Measurements from ENCODE around the gene MARCHF3.

Gene MARCHF3

GRCh38 chr5:126984632-126985031, 45.7 kb downstream of the MARCHF3 start:
- no peak for DNase-seq

GRCh38 chr5:126983874-126984266, 46.5 kb downstream of the MARCHF3 start:
- no peak for DNase-seq

- DNase-seq: no peak
These were observed 47.2 kb downstream of the MARCHF3 start for GRCh38 chr5:126982926-126983873.

- DNase-seq: no peak
These were observed 48.2 kb downstream of the MARCHF3 start for GRCh38 chr5:126982202-126982601.

DNA sequence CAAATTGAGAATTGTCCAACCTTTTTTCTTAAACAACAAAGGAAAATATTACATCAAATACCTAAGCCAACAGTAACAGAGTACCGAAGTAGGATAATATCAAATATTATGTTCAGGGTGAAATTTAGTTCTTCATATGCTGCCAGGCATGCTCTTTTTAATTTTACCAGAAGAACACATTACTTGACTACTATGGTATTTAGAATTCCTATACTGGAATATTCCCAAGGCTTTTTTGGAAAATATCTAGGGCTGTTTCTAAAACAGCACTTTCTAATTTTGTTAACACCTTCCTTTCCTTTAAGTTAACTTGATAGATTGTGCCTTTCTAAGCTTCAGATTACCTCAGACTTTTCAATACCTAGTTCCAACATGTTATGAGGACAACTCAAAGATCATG, 48.7 kb downstream of the MARCHF3 start:
- no peak for DNase-seq

GRCh38 chr5:126981222-126981621, 49.1 kb downstream of the MARCHF3 start:
- DNase-seq: no peak

DNA sequence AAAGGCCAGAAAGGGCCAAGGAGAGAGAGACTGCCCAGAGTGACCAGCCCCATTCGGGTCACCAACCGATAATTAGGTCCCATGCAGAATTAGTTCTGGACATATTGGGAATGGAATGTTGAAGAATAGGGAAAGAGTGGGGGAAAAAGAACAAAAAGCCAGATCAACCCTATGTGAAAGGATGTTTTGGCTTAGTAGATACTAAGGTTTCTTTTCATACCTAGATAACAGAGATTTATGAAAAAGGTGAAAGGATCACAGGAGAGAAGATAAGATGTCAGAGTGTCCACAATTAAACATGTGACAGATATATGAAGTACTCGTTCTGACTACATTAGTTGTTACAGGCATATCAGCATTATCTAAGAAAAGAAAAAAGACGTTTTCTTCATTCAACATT, 52.1 kb downstream of the MARCHF3 start:
- DNase-seq: no peak

DNA sequence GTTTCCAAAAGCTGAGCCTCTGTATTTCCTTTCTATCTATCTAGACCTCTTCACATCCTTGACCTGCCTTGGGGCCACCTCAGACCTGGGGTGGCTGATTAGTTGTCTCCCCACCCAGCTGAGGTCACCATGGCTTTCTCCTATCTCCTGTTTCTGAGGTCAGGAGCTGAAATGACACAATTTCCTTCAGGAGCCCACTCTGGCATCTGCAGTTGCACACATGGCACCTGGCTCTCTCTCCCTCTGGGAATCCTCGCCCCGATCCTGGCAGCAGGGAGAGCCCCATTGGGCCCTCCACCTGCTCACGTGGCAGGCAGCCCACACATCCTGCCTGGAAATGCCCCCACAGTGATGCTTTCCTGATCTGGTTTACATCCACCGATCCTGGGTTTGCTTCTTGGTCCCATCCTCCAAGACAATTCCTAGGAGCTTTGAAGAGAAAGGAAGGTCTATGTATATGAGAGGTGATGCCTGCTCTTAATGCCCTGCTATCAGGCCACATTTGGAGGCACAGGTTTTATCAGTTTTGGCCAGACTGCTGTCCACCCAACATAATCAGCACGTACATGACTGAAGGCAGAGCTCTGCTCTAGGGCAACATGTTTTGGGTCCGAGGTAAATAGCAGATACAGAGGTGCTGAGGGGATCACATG, 53.7 kb downstream of the MARCHF3 start:
- no peak for DNase-seq

- DNase-seq: no peak
These were observed 54.6 kb downstream of the MARCHF3 start for GRCh38 chr5:126975796-126976195.

- no peak for DNase-seq
These were observed 57.2 kb downstream of the MARCHF3 start for GRCh38 chr5:126973193-126973592.

GRCh38 chr5:126972062-126972895, 58.1 kb downstream of the MARCHF3 start:
- DNase-seq: peak in 1 of 51 donors; percentile 21

GRCh38 chr5:126971455-126972031, 58.8 kb downstream of the MARCHF3 start:
- DNase-seq: no peak

- DNase-seq: no peak
These were observed 59.8 kb downstream of the MARCHF3 start for GRCh38 chr5:126970517-126971017.

GRCh38 chr5:126969548-126969947, 60.8 kb downstream of the MARCHF3 start:
- no peak for DNase-seq

DNA sequence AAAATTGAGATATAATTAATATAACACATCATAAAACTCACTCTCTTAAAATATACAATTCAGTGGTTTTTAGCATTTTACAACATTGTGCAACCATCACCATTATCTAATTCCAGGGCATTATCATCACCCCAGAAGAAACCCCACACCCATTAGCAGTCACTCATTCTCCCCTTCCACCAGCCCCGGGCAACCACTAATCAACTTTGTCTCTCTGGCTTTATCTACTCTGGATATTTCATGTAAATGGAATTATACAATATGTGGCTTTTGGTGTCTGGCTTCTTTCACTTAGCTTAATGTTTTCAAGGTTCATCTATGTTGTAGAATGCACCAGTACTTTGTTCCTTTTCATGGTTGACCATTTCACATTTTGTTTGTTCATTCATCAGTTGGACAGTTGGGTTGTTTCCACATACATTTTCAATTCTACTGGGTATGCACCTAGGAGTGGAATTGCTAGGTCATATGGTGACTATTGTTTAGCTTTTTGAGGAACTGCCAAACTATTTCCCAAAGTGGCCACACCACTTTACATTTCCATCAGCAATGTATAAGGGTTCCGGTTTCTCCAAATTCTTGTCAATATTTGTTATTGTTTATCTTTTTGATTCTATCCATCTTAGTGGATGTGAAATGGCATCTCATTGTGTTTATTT, 62.4 kb downstream of the MARCHF3 start:
- DNase-seq: no peak

DNA sequence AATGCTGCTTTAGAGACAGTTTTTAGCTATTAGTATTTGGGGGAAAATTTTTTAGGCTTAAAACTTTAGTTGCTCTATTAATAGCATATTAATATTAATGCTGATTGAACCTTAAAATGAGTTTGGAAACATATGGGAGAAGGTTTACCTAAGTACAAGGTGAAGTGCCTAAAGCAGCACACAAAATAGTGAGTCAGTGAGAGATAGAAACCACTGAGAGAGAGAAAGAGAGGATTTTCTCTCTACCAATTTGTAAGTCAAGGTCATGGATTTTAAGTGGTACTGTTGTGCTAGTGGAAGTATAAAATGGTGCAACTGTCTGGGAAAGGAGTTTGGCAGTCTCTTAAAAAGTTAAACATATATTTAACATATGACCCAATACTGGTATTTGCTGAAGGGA, 64.9 kb downstream of the MARCHF3 start:
- no peak for DNase-seq

GRCh38 chr5:126965061-126965475, 65.3 kb downstream of the MARCHF3 start:
- DNase-seq: no peak

DNA sequence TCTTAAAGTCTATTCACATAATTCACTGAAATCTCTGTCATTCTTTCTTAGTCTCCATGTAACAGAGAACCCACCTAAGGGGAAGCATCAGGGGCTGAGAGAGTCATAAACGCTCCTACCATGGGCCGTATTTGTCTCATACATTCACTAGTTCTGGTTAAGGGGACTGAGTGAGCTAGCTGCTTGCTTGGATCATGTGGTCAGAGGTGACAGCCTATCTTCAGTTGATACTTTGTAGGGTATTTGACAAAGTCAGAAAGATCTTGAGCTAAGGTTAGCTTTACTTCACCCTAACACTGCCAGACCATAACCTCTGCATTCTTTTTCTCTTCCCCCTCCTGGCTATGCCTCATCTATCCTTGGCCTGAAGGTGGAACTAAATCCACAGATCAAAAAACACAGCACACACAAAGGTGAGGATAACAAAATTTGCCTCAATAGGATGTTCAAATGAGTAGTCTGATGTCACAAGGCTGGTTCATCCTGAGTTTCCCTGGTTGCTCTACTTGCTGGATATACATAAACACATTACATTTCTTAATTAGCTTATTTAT, 66.5 kb downstream of the MARCHF3 start:
- no peak for DNase-seq

- no peak for DNase-seq
These were observed 68.7 kb downstream of the MARCHF3 start for GRCh38 chr5:126961702-126962101.

DNA sequence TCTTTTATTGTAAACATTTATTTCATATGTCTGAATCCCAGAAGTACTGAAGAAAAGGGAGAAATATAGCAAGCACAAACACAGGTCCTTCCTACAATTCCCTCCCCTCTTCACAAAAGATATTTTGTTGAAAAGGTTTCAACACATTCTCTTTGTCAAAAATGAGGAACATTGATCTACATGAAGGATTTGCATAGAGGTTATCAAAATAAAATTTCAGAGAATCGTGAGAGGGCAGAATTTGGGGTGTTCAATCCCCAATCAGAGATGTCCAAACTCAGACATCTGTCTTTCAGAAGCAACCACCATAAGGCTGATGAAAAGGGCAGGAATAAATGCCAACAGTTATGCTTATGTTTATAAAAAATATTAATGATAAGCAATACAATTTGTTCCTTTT, 69.2 kb downstream of the MARCHF3 start:
- DNase-seq: no peak

Measured in hypothalamus (tissue), 51 donors.